ENCODE measurements around the gene RNF103.
"Not testable (repeated sequence)": the region's sequence is repeated elsewhere in the genome, so short reads cannot be mapped to it uniquely, and the experiment has no call there.

DNA sequence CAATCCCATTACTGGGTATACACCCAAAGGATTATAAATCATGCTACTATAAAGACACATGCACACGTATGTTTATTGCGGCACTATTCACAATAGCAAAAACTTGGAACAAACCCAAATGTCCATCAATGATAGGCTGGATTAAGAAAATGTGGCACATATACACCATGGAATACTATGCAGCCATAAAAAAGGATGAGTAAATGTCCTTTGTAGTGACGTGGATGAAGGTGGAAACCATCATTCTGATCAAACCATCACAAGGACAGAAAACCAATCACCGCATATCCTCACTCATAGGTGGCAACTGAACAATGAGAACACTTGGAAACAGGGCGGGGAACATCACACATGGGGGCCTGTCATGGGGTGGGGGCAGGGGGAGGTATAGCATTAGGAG is 45.7 kb upstream of the RNF103 start:
- TF ChIP-seq, protein P1, sequence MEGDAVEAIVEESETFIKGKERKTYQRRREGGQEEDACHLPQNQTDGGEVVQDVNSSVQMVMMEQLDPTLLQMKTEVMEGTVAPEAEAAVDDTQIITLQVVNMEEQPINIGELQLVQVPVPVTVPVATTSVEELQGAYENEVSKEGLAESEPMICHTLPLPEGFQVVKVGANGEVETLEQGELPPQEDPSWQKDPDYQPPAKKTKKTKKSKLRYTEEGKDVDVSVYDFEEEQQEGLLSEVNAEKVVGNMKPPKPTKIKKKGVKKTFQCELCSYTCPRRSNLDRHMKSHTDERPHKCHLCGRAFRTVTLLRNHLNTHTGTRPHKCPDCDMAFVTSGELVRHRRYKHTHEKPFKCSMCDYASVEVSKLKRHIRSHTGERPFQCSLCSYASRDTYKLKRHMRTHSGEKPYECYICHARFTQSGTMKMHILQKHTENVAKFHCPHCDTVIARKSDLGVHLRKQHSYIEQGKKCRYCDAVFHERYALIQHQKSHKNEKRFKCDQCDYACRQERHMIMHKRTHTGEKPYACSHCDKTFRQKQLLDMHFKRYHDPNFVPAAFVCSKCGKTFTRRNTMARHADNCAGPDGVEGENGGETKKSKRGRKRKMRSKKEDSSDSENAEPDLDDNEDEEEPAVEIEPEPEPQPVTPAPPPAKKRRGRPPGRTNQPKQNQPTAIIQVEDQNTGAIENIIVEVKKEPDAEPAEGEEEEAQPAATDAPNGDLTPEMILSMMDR (conservative IDR thresholded peaks at IDR 0.05) = not testable (repeated sequence)
- TF ChIP-seq EZH2 (IDR thresholded peaks at IDR 0.05; ENCODE audit: low read depth) = not testable (repeated sequence)

Measured in PC-9 (cell line).